Measurements from ENCODE around the gene ZCWPW1.
A peak's percentile ranks its signal among the peaks of the same experiment; 100 is the strongest.

Gene ZCWPW1

GRCh38 chr7:100432053-100432452, 3.5 kb upstream of the ZCWPW1 start:
- FAIRE-seq = no peak

GRCh38 chr7:100431286-100431735, 2.8 kb upstream of the ZCWPW1 start:
- no peak for FAIRE-seq

- no peak for FAIRE-seq
These were observed 2.2 kb upstream of the ZCWPW1 start for GRCh38 chr7:100430493-100431285.

- no peak for FAIRE-seq
These were observed 1.4 kb upstream of the ZCWPW1 start, which contains the start of gene MEPCE for GRCh38 chr7:100429637-100430492. TSS of gene MEPCE (plus strand) at chr7:100429831. CDS start at chr7:100430019, 188 bp downstream.

- peak; percentile 60 for FAIRE-seq
These were observed 599 bp upstream of the ZCWPW1 start for GRCh38 chr7:100428967-100429636.

GRCh38 chr7:100427762-100428198, 723 bp downstream of the ZCWPW1 start:
- no peak for FAIRE-seq

GRCh38 chr7:100426516-100426915, 2.0 kb downstream of the ZCWPW1 start:
- FAIRE-seq = no peak

GRCh38 chr7:100425347-100425746, 3.2 kb downstream of the ZCWPW1 start:
- no peak for FAIRE-seq

- FAIRE-seq = no peak
These were observed 5.2 kb downstream of the ZCWPW1 start for GRCh38 chr7:100423315-100423714.

GRCh38 chr7:100419660-100420226, 8.8 kb downstream of the ZCWPW1 start:
- FAIRE-seq = no peak

GRCh38 chr7:100418930-100419659, 9.4 kb downstream of the ZCWPW1 start:
- no peak for FAIRE-seq

GRCh38 chr7:100415448-100415847, 13.1 kb downstream of the ZCWPW1 start:
- FAIRE-seq = no peak

GRCh38 chr7:100413889-100414288, 14.6 kb downstream of the ZCWPW1 start:
- FAIRE-seq = no peak

- FAIRE-seq = no peak
These were observed 15.2 kb downstream of the ZCWPW1 start for GRCh38 chr7:100413346-100413745.

- no peak for FAIRE-seq
These were observed 17.4 kb downstream of the ZCWPW1 start for GRCh38 chr7:100411101-100411500.

GRCh38 chr7:100407285-100408180, 21.0 kb downstream of the ZCWPW1 start:
- no peak for FAIRE-seq

- no peak for FAIRE-seq
These were observed 21.7 kb downstream of the ZCWPW1 start for GRCh38 chr7:100406767-100407166.

GRCh38 chr7:100402241-100402640, 26.3 kb downstream of the ZCWPW1 start:
- FAIRE-seq = no peak

GRCh38 chr7:100401811-100402210, 26.7 kb downstream of the ZCWPW1 start:
- no peak for FAIRE-seq

GRCh38 chr7:100400656-100401055, 27.8 kb downstream of the ZCWPW1 start:
- FAIRE-seq = no peak

- no peak for FAIRE-seq
These were observed 28.5 kb downstream of the ZCWPW1 start for GRCh38 chr7:100400041-100400440.
